IgD-negative memory B cell (primary cell): ENCODE data around the gene BLOC1S6. TPM values are rescaled to one million over a fixed set of nuclear protein-coding genes. Genes with fewer than 3 reads are reported as not detected.

Experiments
- H3K27ac Mint-ChIP-seq, 3 donors: one replicate each; pipeline ENCODE4 v1.8.0; 2020 to 2022; ENCODE audit warnings: mild to moderate bottlenecking in 3 of 3, mixed read lengths in 3 of 3, moderate library complexity in 1 of 3
- H3K27me3 Mint-ChIP-seq: one replicate; pipeline ENCODE4 v1.8.0; 2021; ENCODE audit warnings: mixed read lengths
- H3K36me3 Mint-ChIP-seq: one replicate; pipeline ENCODE4 v1.8.0; 2020; ENCODE audit warnings: mild to moderate bottlenecking, mixed read lengths
- H3K4me1 Mint-ChIP-seq, 3 donors: one replicate each; pipeline ENCODE4 v1.8.0; 2020 to 2022; ENCODE audit warnings: mixed read lengths in 3 of 3, mild to moderate bottlenecking in 1 of 3
- H3K4me3 Mint-ChIP-seq, 4 donors: one replicate each; pipeline ENCODE4 v1.8.0; 2020 to 2022; ENCODE audit warnings: mild to moderate bottlenecking in 4 of 4, mixed read lengths in 4 of 4, moderate library complexity in 3 of 4
- H3K9me3 Mint-ChIP-seq, 3 donors: one replicate each; pipeline ENCODE4 v1.8.0; 2020 to 2021; ENCODE audit warnings: mixed read lengths in 3 of 3, mild to moderate bottlenecking in 1 of 3
- polyA plus RNA-seq: library from polyadenylated mRNA; unstranded; fragments of 300-500 nt; fragmentation: Illumina TruSeq; gene quantifications from one replicate; pipeline ENCODE4 v1.2.3, GENCODE V29; 2021

Gene BLOC1S6
- polyA plus RNA-seq, 1 donor from 2014 or later: 68.1 TPM

- Mint-ChIP-seq H3K36me3 (peaks cover 6% of the 10 kb centered on the region), H3K4me3 (no peak overlapping the region), H3K9me3 (no peaks in the 10 kb centered on the region), H3K27ac (no peak overlapping the region), H3K27me3 (no peaks in the 10 kb centered on the region), H3K4me1 (peaks cover 12 to 19% (median 13%) of the 10 kb centered on the region in 3 donors)
Measured at GRCh38 chr15:45611305-45611704, 24.1 kb downstream of the BLOC1S6 start.

GRCh38 chr15:45612790-45613415 lies 25.7 kb downstream of the BLOC1S6 start:
- Mint-ChIP-seq H3K27me3 (no peaks in the 10 kb centered on the region), H3K4me1 (peaks cover 7 to 10% (median 7%) of the 10 kb centered on the region in 3 donors), H3K27ac (no peak overlapping the region), H3K4me3 (no peak overlapping the region), H3K9me3 (no peaks in the 10 kb centered on the region), H3K36me3 (peaks cover 3% of the 10 kb centered on the region)

DNA sequence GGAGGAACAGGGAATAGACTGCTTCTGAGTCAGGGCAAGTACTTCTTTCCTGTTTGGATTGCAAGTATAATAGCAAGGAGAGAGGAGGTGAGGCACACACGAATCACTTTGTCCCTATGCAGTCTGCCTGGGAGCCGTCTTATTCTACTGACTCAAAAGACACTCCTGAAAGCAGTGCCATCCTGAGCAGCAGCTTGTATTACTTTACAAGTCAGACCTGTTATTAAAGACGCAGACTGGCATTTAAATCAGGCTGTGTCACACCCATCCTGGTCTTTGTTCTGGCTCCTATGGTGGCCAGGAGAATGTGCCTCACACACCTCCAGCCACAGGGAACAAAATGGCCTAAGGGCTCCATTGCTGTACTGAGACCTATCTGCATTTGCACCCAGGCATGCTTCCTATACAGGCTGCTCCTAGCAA lies 29.7 kb downstream of the BLOC1S6 start:
- H3K9me3 Mint-ChIP-seq: no peaks in the 10 kb centered on the region
- H3K4me1 Mint-ChIP-seq: peaks cover 5 to 6% (median 6%) of the 10 kb centered on the region in 3 donors
- no peaks in the 10 kb centered on the region for H3K36me3 Mint-ChIP-seq
- no peaks in the 10 kb centered on the region for H3K27me3 Mint-ChIP-seq
- no peak overlapping the region for H3K27ac Mint-ChIP-seq
- H3K4me3 Mint-ChIP-seq: no peak overlapping the region

- no peak overlapping the region for H3K27ac Mint-ChIP-seq
- no peaks in the 10 kb centered on the region for H3K27me3 Mint-ChIP-seq
- peaks cover 6 to 8% (median 6%) of the 10 kb centered on the region in 3 donors for H3K4me1 Mint-ChIP-seq
- no peak overlapping the region for H3K4me3 Mint-ChIP-seq
- no peaks in the 10 kb centered on the region for H3K9me3 Mint-ChIP-seq
- peaks cover 3% of the 10 kb centered on the region for H3K36me3 Mint-ChIP-seq
Measured at GRCh38 chr15:45618813-45619212, 31.6 kb downstream of the BLOC1S6 start.

GRCh38 chr15:45628136-45628535 lies 41.0 kb downstream of the BLOC1S6 start:
- Mint-ChIP-seq H3K4me1 (peaks cover 2 to 9% (median 3%) of the 10 kb centered on the region in 3 donors), H3K9me3 (peaks cover 1 to 19% (median 12%) of the 10 kb centered on the region in 3 donors), H3K4me3 (no peak overlapping the region), H3K36me3 (peaks cover 2% of the 10 kb centered on the region), H3K27ac (no peak overlapping the region), H3K27me3 (peaks cover 3% of the 10 kb centered on the region)

DNA sequence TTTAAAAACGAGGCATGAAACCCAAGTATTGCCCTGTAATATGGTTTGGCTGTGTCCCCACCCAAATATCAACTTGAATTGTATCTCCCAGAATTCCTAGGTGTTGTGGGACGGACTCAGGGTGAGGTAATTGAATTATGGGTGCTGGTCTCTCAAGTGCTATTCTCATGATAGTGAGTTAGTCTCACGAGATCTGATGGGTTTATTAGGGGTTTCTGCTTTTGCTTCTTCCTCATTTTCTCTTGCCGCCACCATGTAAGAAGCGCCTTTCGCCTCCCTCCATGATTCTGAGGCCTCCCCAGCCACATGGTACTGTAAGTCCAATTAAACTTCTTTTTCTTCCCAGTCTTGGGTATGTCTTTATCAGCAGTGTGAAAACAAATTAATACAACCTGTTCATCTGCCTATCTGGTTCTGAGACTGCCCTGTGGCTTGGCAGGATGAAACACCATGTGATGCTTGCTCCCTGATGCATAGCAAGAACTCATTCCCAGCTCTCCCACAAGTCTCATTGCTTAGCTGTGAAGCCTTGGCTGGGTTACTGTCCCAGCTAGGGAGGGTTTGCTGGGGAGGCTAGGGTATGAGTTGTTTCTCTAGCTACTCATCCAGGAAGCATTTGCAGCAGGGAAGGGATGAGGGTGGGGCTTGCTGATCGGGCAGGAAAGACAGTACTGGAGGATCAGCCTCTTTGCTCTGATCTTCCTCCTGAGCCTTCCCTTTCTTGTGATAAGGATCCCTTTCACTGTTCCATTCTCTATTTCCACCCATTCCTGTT lies 43.9 kb downstream of the BLOC1S6 start:
- H3K27me3 Mint-ChIP-seq: peaks cover 3% of the 10 kb centered on the region
- H3K27ac Mint-ChIP-seq: no peak overlapping the region
- H3K36me3 Mint-ChIP-seq: peaks cover under 1% of the 10 kb centered on the region
- peaks cover 8 to 13% (median 9%) of the 10 kb centered on the region in 3 donors for H3K4me1 Mint-ChIP-seq
- H3K9me3 Mint-ChIP-seq: peaks cover 0 to 16% (median 8%) of the 10 kb centered on the region in 3 donors
- peak overlapping the region in 1 of 4 donors; percentile 5 for H3K4me3 Mint-ChIP-seq

- H3K4me1 Mint-ChIP-seq: peaks cover 8 to 14% (median 9%) of the 10 kb centered on the region in 3 donors
- H3K27ac Mint-ChIP-seq: peak overlapping the region in 2 of 3 donors; percentile 62 to 74
Measured at GRCh38 chr15:45631776-45632175, 44.6 kb downstream of the BLOC1S6 start.

DNA sequence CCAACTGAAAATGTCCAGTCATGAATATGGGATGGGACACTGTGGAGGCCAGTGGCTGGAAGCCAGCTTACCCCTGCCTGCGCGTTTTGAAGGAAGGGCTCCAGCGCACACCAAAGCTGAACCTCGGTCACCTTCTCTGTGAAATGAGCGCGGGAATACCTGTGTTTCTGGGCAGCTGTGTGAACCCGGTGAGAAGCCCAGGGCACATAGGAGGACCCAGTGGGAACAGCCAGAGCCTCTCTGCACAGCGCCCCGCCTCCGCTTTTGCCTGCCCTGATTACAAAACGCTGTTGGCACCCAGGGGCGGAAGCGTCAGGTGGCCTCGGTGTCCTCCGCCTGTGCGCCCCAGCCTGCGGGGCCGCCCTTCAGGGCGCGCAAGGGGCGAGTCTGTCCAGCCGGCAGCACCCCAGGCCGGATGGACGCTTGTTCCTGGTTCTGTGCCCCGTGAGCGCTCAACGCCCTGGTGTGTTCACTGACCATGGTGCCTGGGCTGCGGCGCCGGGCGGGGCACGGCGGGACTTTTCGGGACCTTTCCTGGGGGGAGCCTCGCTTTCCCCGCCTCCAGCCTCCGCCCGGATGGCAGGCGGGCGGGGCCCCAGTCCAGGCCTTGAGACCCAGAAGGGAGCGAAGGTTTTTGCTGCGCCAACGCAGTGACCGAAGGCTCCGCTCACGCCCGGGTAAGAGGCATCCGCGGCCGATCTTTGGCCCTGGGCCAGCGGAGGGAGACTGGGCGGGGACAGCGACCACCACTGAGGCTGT lies 47.4 kb downstream of the BLOC1S6 start, which contains the start of gene SQOR:
Gene SQOR (plus strand): TSS at position 598 of the 759 bp plus-strand sequence. CDS start 23,895 bp downstream, outside the sequence.
- Mint-ChIP-seq H3K27me3 (peaks cover 3% of the 10 kb centered on the region), H3K27ac (peak within 1 kb of the TSS; percentile 83 to 95 (median 88)), H3K36me3 (peaks cover 6% of the 10 kb centered on the region), H3K9me3 (no peaks in the 10 kb centered on the region), H3K4me1 (peaks cover 22 to 36% (median 32%) of the 10 kb centered on the region in 3 donors), H3K4me3 (peak within 1 kb of the TSS; percentile 96 to 98 (median 97))

More at GRCh38 chr15:45631776-45632175, 44.6 kb downstream of the BLOC1S6 start:
- peaks cover 3% of the 10 kb centered on the region for H3K27me3 Mint-ChIP-seq
- H3K4me3 Mint-ChIP-seq: peak overlapping the region in 2 of 4 donors; percentile 5 to 73
- peaks cover 0 to 9% (median 5%) of the 10 kb centered on the region in 3 donors for H3K9me3 Mint-ChIP-seq
- no peaks in the 10 kb centered on the region for H3K36me3 Mint-ChIP-seq

DNA sequence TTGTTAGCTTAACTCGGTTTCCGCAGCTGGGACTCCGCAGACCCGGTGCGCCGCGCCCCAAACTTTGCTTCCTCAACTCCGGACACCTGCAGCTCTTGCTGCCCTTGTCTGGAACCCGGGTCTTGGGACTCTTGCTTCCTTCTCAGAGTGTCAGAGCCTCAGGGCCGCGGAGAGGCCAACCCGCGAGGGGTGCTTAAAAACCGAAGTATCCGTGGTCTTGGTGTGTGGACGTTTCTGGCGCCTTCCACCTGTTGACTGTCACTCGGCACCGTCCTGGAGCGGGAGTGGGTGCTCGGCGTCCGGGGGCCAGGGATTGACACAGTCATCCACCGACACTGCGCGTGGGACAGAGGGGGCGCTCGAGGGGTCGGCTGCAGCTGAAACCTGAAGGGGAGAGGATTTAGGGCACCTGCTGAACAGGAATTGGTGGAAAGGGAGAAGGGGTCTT lies 48.0 kb downstream of the BLOC1S6 start:
- peak overlapping the region; percentile 83 to 95 (median 88) for H3K27ac Mint-ChIP-seq
- peaks cover 9% of the 10 kb centered on the region for H3K36me3 Mint-ChIP-seq
- no peaks in the 10 kb centered on the region for H3K9me3 Mint-ChIP-seq
- peak overlapping the region; percentile 96 to 98 (median 97) for H3K4me3 Mint-ChIP-seq
- H3K4me1 Mint-ChIP-seq: peaks cover 25 to 38% (median 33%) of the 10 kb centered on the region in 3 donors
- H3K27me3 Mint-ChIP-seq: peaks cover 3% of the 10 kb centered on the region

- Mint-ChIP-seq H3K9me3 (no peaks in the 10 kb centered on the region), H3K27ac (peak overlapping the region; percentile 83 to 95 (median 88)), H3K27me3 (peaks cover 3% of the 10 kb centered on the region), H3K36me3 (peaks cover 9% of the 10 kb centered on the region), H3K4me3 (peak overlapping the region; percentile 96 to 98 (median 97)), H3K4me1 (peaks cover 25 to 39% (median 33%) of the 10 kb centered on the region in 3 donors)
Measured at GRCh38 chr15:45635763-45636292, 48.6 kb downstream of the BLOC1S6 start.

DNA sequence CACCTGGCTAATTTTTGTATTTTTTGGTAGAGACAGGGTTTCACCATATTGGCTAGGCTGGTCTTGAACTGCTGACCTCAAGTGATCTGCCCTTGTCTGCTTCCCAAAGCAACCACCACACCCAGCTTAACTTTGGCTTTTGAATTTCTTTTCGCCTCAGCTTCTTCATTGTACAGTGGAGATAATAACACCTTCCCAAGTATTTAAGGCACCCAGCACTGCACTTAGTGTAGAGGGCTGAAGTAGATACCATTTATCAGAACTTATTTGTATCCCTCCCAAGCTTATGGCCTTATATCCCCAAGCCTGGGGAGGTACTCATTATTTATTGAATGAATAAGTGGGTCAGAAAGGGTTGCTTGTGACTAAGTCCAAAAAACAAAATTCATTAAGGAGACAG lies 50.0 kb downstream of the BLOC1S6 start:
- H3K4me3 Mint-ChIP-seq: peak overlapping the region; percentile 74 to 90 (median 82)
- H3K9me3 Mint-ChIP-seq: no peaks in the 10 kb centered on the region
- H3K4me1 Mint-ChIP-seq: peaks cover 25 to 39% (median 27%) of the 10 kb centered on the region in 3 donors
- H3K27ac Mint-ChIP-seq: peak overlapping the region; percentile 11 to 96 (median 71)
- no peaks in the 10 kb centered on the region for H3K27me3 Mint-ChIP-seq
- peaks cover 9% of the 10 kb centered on the region for H3K36me3 Mint-ChIP-seq

DNA sequence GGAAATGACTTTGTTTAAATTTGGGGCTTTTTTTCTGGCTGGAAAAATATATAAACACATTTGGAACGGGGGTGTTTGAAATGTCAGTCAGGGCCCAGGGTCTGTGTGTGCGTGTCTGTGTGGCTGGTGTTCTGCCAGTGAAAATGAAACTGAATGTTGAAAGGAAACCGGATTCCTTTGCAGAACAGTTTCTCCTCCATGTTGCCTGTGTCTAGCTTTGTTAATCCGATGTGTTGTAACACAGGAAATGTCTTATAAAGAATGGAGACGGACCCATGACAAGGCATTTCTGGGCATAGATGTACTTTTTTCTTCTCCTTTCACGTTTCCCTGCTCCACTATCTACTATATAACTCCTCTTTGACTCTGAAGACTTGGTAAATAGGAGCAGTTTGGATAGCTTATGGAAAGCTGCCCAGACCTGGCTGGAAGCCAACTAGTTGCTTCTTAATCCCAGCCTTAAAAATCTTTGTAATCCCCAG lies 50.4 kb downstream of the BLOC1S6 start:
- peaks cover 9% of the 10 kb centered on the region for H3K36me3 Mint-ChIP-seq
- H3K4me1 Mint-ChIP-seq: peaks cover 27 to 41% (median 29%) of the 10 kb centered on the region in 3 donors
- peak overlapping the region; percentile 11 to 96 (median 71) for H3K27ac Mint-ChIP-seq
- H3K4me3 Mint-ChIP-seq: peak overlapping the region; percentile 74 to 90 (median 82)
- H3K9me3 Mint-ChIP-seq: no peaks in the 10 kb centered on the region
- no peaks in the 10 kb centered on the region for H3K27me3 Mint-ChIP-seq

DNA sequence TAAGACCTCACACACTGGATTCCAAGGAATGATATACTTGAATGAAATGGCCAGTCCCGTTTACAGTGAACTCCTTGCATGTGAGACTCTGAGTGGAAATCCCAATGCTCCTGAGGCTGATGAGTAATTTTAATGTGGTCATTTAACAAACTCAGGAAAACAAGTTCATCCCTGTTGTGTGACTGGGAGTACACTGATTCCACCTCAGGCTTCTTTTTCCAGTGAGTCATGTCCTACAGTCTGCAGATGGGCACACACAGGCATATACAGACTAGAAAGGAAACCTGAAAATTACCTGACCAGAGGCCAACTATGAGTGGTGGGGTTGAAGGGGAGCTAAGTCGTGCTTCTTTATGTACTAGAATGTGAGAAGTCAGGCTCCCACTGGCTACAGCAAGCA lies 53.4 kb downstream of the BLOC1S6 start:
- Mint-ChIP-seq H3K36me3 (peaks cover 9% of the 10 kb centered on the region), H3K9me3 (no peaks in the 10 kb centered on the region), H3K27ac (no peak overlapping the region)

DNA sequence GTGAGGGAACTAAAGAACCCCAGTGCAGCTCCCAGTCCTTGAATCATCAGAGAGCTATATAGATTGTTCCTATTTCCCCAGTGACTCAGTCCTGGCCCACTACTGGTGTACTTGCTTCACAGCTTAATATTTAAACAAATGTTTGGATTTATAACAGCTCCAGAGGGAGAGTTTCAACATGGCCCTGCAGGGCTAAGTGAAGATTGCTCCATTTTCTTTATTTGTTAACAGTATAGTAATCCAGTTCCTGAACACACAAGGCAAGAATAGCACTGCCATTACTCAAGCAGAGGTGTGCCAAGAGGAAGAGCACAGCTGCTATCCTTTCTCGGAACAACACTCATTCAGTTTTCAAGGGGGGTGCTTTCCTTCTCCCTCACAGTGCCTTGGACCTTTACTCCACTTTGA lies 54.2 kb downstream of the BLOC1S6 start:
- no peak overlapping the region for H3K4me3 Mint-ChIP-seq
- H3K27me3 Mint-ChIP-seq: no peaks in the 10 kb centered on the region
- peaks cover 10% of the 10 kb centered on the region for H3K36me3 Mint-ChIP-seq
- no peak overlapping the region for H3K27ac Mint-ChIP-seq
- no peaks in the 10 kb centered on the region for H3K9me3 Mint-ChIP-seq
- peaks cover 31 to 53% (median 31%) of the 10 kb centered on the region in 3 donors for H3K4me1 Mint-ChIP-seq

More for the DNA sequence above, 53.4 kb downstream of the BLOC1S6 start:
- Mint-ChIP-seq H3K27me3 (no peaks in the 10 kb centered on the region), H3K4me1 (peaks cover 31 to 53% (median 35%) of the 10 kb centered on the region in 3 donors), H3K4me3 (no peak overlapping the region)
